ENCODE data around the gene ZBTB32. TPM values are rescaled to one million over a fixed set of nuclear protein-coding genes. Genes with fewer than 3 reads are reported as not detected.
A peak's percentile ranks its signal among the peaks of the same experiment; 100 is the strongest.

The ZBTB32 gene
- total and polyA plus RNA-seq, 2 of the 8 experiments (the other 6 are each of a cell fraction or from before 2014, with no cell fraction given) = 0.11 to 0.50 TPM

DNA sequence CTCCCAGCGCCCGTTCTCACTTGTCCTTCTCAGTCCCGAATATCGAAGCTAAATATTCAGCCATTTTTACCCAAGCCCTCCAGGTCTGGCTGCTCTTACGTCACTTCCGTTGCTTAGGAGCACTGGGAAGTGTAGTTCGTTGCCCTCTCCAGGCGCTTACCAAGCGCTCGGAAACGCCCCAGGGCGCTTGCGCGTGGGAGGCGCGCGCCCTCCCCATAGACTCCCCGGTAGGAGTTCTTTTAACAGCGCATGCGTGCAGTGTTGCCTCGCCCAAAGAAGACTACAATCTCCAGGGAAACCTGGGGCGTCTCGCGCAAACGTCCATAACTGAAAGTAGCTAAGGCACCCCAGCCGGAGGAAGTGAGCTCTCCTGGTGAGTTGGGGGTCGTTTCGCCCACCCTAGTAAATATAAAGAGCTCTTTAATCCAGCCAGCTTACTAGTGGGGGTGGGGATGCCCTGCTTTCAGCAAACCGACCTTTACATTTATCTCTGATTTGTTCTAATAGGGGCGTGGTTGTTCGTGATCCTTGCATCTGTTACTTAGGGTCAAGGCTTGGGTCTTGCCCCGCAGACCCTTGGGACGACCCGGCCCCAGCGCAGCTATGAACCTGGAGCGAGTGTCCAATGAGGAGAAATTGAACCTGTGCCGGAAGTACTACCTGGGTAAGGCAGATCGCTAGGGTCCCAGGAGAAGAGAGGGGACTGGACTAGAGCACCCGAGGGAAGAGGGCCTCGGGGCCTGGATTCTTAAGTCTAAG lies 41.1 kb downstream of the ZBTB32 start, which contains the start of the genes PSENEN and U2AF1L4:
Gene PSENEN (plus strand): TSS at position 324 of the 759 bp plus-strand sequence. CDS start 280 bp downstream, at position 604.
Gene U2AF1L4 (minus strand): TSS at position 91 of the 759 bp plus-strand sequence. CDS start 27 bp downstream, at position 64.
- peak within 1 kb of the TSS; percentile 4 for H4K5ac ChIP-seq (ENCODE audit: insufficient read length, low read depth, low read length)
- H3K23ac ChIP-seq (ENCODE audit: insufficient read length) = no peak within 1 kb of the TSS
- H2BK12ac ChIP-seq (ENCODE audit: low read depth, low read length) = 0 out of 2 replicates have a peak within 1 kb of the TSS, but pooled peaks have one; percentile 12
- peaks cover 0 to 7% of the 10 kb centered on the region in 2 experiments; a peak in 1 of 4 replicates for H3K79me2 ChIP-seq (ENCODE audit: control insufficient read depth in 1 of 2, insufficient read depth in 2 of 2, low read length in 2 of 2)
- no peak within 1 kb of the TSS for H2BK120ac ChIP-seq (replicated peaks; ENCODE audit: low read depth, low read length)
- peak within 1 kb of the TSS; percentile 96 for H2AFZ ChIP-seq (ENCODE audit: low read length)
- ChIA-PET CTCF (ENCODE audit: partially characterized antibody) (interaction anchor here (0.6 to 1.5 kb wide), 4 partner anchors 74 to 186 kb away, joined by 3 to 4 read pairs (median 3); no protein-coding TSS in a partner anchor), POLR2A (ENCODE audit: partially characterized antibody) (interaction anchor here (0.6 to 2.7 kb wide), 21 partner anchors 9 to 571 kb away, joined by 3 to 23 read pairs (median 4); partner anchors contain the start of genes ALKBH6, ARHGAP33, HSPB6 and KIRREL2)
- H3K27me3 ChIP-seq (replicated peaks in 1 of 4; ENCODE audit: control insufficient read depth in 3 of 4, extremely low read depth in 1 of 4, insufficient read depth in 3 of 4, low read length in 3 of 4) = no peaks in the 10 kb centered on the region
- DNase-seq (ENCODE audit: low read depth in 1 of 2, low spot score in 2 of 2) (peak; percentile 92 to 97), FAIRE-seq (peak; percentile 82)
- H3K56ac ChIP-seq (replicated peaks; ENCODE audit: insufficient read length, low read depth, low read length) = peak within 1 kb of the TSS; percentile 54
- no peaks in the 10 kb centered on the region for H3K9me3 ChIP-seq (ENCODE audit: insufficient read depth in 2 of 2, low read depth in 1 of 2, low read length in 1 of 2)
- no peak within 1 kb of the TSS for H3K14ac ChIP-seq (ENCODE audit: insufficient read length)
- H2AK5ac ChIP-seq (ENCODE audit: low read depth, low read length) = no peak within 1 kb of the TSS
- peaks cover 0 to 2% of the 10 kb centered on the region in 2 experiments for H4K20me1 ChIP-seq (replicated peaks in 1 of 2; ENCODE audit: control insufficient read depth in 1 of 2, insufficient read depth in 2 of 2, low read length in 2 of 2)
- peaks cover 0 to 4% (median 2%) of the 10 kb centered on the region in 4 experiments; a peak in 3 of 7 replicates for H3K4me1 ChIP-seq (replicated peaks in 1 of 4; ENCODE audit: control insufficient read depth in 3 of 4, insufficient read depth in 4 of 4, low read length in 3 of 4)
- H3K4ac ChIP-seq (replicated peaks; ENCODE audit: insufficient read length, low read depth, low read length) = peak within 1 kb of the TSS; percentile 13
- H3K27ac ChIP-seq (ENCODE audit: low read depth, low read length) = peak within 1 kb of the TSS; percentile 91
- peak within 1 kb of the TSS; percentile 72; the same call in 1 of the 2 replicates for H2BK15ac ChIP-seq (ENCODE audit: low read length)
- 1% methylated on average over 38 of the region's 40 CpGs; no CpG with 5 or more reads in 1 of the 2 experiments for WGBS, 2 experiments (ENCODE audit: extremely low coverage in 1 of 2, insufficient coverage in 1 of 2, insufficient read length in 1 of 2, insufficient replicate concordance in 2 of 2, low coverage in 1 of 2, low lambda C conversion rate in 2 of 2, missing lambda C conversion rate in 1 of 2)
- no peaks in the 10 kb centered on the region; the same call in none of the 2 replicates for H3K79me1 ChIP-seq (ENCODE audit: low read depth, low read length)
- H4K8ac ChIP-seq (ENCODE audit: extremely low read depth, insufficient read depth, low read length) = peak within 1 kb of the TSS; percentile 82
- H3K4me2 ChIP-seq (ENCODE audit: insufficient read depth in 1 of 2, low read depth in 2 of 2, low read length in 2 of 2) = peak within 1 kb of the TSS; percentile 59 to 84
- H3K23me2 ChIP-seq (ENCODE audit: low read depth, low read length) = peaks cover 15% of the 10 kb centered on the region
- H3K4me3 ChIP-seq (ENCODE audit: extremely low read depth in 1 of 4, insufficient read depth in 2 of 4, low read depth in 3 of 4, low read length in 4 of 4) = peak within 1 kb of the TSS; percentile 65 to 95 (median 82)
- peak within 1 kb of the TSS; percentile 56 to 82 (median 78) for H3K9ac ChIP-seq (replicated peaks in 1 of 4; ENCODE audit: extremely low read depth in 1 of 4, low read depth in 3 of 4, low read length in 3 of 4)
- H4K91ac ChIP-seq (replicated peaks; ENCODE audit: insufficient read length, low read length) = no peak within 1 kb of the TSS
- H2BK20ac ChIP-seq (ENCODE audit: low read length) = no peak within 1 kb of the TSS
- peak within 1 kb of the TSS; percentile 88; the same call in 1 of the 2 replicates for H2BK5ac ChIP-seq (ENCODE audit: low read depth, low read length)
- peak within 1 kb of the TSS; percentile 34 for H3K18ac ChIP-seq (ENCODE audit: extremely low read depth, low read length)
- H3K36me3 ChIP-seq (ENCODE audit: control insufficient read depth in 2 of 4, insufficient read depth in 4 of 4, low read length in 3 of 4) = peaks cover 0 to 2% (median 0%) of the 10 kb centered on the region in 4 experiments; a peak in 1 of 8 replicates
